Gastrocnemius medialis (tissue), 4 donors: ENCODE measurements around the gene NOL11. TPM values are rescaled to one million over a fixed set of nuclear protein-coding genes. Genes with fewer than 3 reads are reported as not detected.
"Not testable (repeated sequence)": the region's sequence is repeated elsewhere in the genome, so short reads cannot be mapped to it uniquely, and the experiment has no call there.

Experiments
- ATAC-seq, 2 donors: fragments of 150-250 bp; one replicate each; pipeline ENCODE4 v1.9.1; 2016
- DNase-seq, 2 donors: peaks; one replicate each; pipeline ENCODE4 v3.0.0-alpha.2; 2019
- H3K27ac ChIP-seq, 4 donors: fragments of 200-600 bp; sonication (generic); 1 replicate in 1 of 4; 2 replicates in 3 of 4; pipeline ENCODE4 v1.5.1; 2016 to 2018; ENCODE audit warnings: mild to moderate bottlenecking in 2 of 4, moderate library complexity in 1 of 4
- H3K27me3 ChIP-seq, 3 donors: fragments of 200-600 bp; sonication (generic) in 2 of 3; 1 replicate in 1 of 3; 2 replicates in 2 of 3; pipeline versions ENCODE4 v1.5.1 to v1.6.0; 2016 to 2019; ENCODE audit warnings: mild to moderate bottlenecking in 1 of 3, moderate library complexity in 1 of 3
- H3K36me3 ChIP-seq, 2 donors: fragments of 200-600 bp; sonication (generic) in 1 of 2; one replicate each; pipeline ENCODE4 v1.5.1; 2017 to 2018
- H3K4me1 ChIP-seq, 2 donors: fragments of 200-600 bp; sonication (generic) in 1 of 2; one replicate each; pipeline ENCODE4 v1.5.1; 2016 to 2017; ENCODE audit warnings: mild to moderate bottlenecking in 2 of 2
- H3K4me3 ChIP-seq, 4 donors: fragments of 200-600 bp; sonication (generic) in 3 of 4; 1 replicate in 1 of 4; 2 replicates in 3 of 4; pipeline ENCODE4 v1.5.1; 2016 to 2019; ENCODE audit warnings: mild to moderate bottlenecking in 2 of 4
- H3K9me3 ChIP-seq, 3 donors: fragments of 200-600 bp; sonication (generic) in 2 of 3; 1 replicate in 1 of 3; 2 replicates in 2 of 3; pipeline ENCODE4 v1.5.1; 2016 to 2019
- POLR2A ChIP-seq, 2 donors: fragments of 450-650 bp; IDR thresholded peaks; one replicate each; pipeline ENCODE4 v1.6.1; 2017; ENCODE audit warnings: antibody characterized with exemption in 2 of 2, mild to moderate bottlenecking in 2 of 2, moderate library complexity in 2 of 2
- in situ Hi-C, 4 donors: fragments of 200-750 bp; cut with MboI; loops; one replicate each; pipeline versions ENCODE4 v1.15.0 to v1.8.0; 2017; ENCODE audit warnings: low sequenced_read_pairs in 4 of 4
- intact Hi-C: fragments of 100-400 bp; cut with DNase I; formaldehyde crosslinking; loops from one replicate; pipeline ENCODE4 v1.15.1; 2023; ENCODE audit warnings: low total_unique reads
- total RNA-seq, 4 donors: library from RNA; depleted of rRNA; stranded (reverse); fragments of >200 nt; gene quantifications; one replicate each; pipeline versions ENCODE4 v1.1.0 to v1.2.3, GENCODE V29; 2016
- TF ChIP-seq, protein P1 (sequence below), 5 experiments: fragments of 450-650 bp in 3 of 5; fragments of 200-600 bp in 2 of 5; sonication (generic) in 2 of 5; IDR thresholded peaks in 4 of 5; conservative IDR thresholded peaks in 1 of 5; 1 replicate in 4 of 5; 2 replicates in 1 of 5; pipeline ENCODE4 v1.5.1; 2016 to 2019; ENCODE audit warnings: antibody characterized with exemption in 5 of 5, mild to moderate bottlenecking in 3 of 5, moderate library complexity in 3 of 5

Gene NOL11
- total RNA-seq, 4 donors from 2014 or later = 22.2 to 40.9 (median 36.4) TPM

DNA sequence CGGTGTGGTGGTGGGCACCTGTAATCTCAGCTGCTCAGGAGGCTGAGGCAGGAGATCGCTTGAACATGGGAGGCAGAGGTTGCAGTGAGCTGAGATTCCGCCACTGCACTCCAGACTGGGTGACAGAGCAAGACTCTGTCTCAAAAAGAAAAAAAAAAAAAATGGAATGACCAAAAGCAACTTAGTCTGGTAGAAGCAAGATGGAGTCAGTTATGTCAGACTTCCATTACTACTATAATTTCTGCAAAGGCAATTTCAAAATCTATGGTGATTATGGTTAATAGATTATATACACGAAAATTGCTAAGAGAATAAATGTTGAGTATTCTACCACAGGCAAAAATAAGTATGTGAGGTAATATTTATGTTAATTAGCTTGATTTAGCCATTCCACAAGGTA lies 32.3 kb downstream of the NOL11 start:
- in situ Hi-C loops (no loop called here), intact Hi-C loops (no loop called here)
- Histone ChIP-seq H3K27me3 (no peaks in the 10 kb centered on the region), H3K9me3 (no peaks in the 10 kb centered on the region), H3K4me3 (no peak overlapping the region), H3K4me1 (no peaks in the 10 kb centered on the region), H3K27ac (no peak overlapping the region), H3K36me3 (peaks cover 0 to 41% of the 10 kb centered on the region in 2 donors)
- ATAC-seq (no peak), DNase-seq (no peak)
- no peak for TF ChIP-seq POLR2A (IDR thresholded peaks at IDR 0.05)
- TF ChIP-seq, protein P1, sequence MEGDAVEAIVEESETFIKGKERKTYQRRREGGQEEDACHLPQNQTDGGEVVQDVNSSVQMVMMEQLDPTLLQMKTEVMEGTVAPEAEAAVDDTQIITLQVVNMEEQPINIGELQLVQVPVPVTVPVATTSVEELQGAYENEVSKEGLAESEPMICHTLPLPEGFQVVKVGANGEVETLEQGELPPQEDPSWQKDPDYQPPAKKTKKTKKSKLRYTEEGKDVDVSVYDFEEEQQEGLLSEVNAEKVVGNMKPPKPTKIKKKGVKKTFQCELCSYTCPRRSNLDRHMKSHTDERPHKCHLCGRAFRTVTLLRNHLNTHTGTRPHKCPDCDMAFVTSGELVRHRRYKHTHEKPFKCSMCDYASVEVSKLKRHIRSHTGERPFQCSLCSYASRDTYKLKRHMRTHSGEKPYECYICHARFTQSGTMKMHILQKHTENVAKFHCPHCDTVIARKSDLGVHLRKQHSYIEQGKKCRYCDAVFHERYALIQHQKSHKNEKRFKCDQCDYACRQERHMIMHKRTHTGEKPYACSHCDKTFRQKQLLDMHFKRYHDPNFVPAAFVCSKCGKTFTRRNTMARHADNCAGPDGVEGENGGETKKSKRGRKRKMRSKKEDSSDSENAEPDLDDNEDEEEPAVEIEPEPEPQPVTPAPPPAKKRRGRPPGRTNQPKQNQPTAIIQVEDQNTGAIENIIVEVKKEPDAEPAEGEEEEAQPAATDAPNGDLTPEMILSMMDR (IDR thresholded peaks at IDR 0.05 in 4 of 5, conservative IDR thresholded peaks at IDR 0.05 in 1 of 5) = no peak

DNA sequence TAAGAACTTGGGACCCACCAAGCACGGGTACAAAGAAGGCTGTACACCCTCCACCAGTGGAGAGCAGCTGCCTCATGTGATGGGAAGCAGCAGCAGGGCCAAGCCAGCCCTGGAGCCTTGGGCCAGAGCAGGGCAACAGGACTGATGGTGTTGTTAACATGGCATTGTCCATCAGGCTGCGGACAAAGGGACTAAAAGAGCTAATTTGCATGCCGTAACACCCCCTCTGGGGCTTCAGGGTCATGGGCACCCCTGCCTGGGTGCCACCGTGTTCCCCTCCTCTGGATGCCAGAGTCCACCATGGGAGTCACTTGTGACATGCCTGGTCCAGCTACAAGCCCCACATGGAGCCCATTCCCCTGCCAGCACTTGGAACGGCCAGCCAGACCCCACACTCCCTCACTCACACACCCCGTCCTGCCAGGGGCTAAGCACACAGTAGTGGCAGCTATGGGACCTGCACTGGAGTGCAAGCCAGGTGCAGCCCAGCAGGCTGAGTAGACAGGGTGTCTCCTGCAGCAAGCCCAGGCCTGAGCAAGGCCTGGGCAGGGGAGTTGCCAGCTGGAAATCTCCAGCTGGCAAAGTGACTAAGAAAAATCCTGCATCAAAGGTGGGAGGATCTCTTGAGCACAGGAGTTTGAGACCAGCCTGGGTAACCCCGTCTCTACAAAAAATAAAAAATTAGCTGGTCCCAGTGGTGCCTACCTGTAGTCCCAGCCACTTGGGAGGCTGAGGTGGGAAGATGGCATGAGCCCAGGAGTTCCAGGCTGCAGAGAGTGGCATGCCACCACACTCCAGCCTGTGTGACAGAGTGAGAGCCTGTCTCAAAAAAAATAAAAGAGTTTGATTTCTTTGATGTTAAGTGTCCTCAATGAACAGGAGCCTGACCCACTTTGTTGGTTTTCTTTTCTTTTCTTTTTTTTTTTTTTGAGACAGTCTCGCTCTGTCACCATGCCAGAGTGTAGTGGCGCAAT lies 33.7 kb downstream of the NOL11 start:
- H3K27ac ChIP-seq = no peak overlapping the region
- TF ChIP-seq, protein P1 (IDR thresholded peaks at IDR 0.05 in 4 of 5, conservative IDR thresholded peaks at IDR 0.05 in 1 of 5) = no peak
- TF ChIP-seq POLR2A (IDR thresholded peaks at IDR 0.05) = no peak
- H3K4me3 ChIP-seq = no peak overlapping the region
- no peaks in the 10 kb centered on the region for H3K9me3 ChIP-seq
- no peaks in the 10 kb centered on the region for H3K4me1 ChIP-seq
- intact Hi-C loops (no loop called here), in situ Hi-C loops (no loop called here)
- peaks cover 0 to 33% of the 10 kb centered on the region in 2 donors for H3K36me3 ChIP-seq
- no peaks in the 10 kb centered on the region for H3K27me3 ChIP-seq
- DNase-seq (no peak), ATAC-seq (no peak)

DNA sequence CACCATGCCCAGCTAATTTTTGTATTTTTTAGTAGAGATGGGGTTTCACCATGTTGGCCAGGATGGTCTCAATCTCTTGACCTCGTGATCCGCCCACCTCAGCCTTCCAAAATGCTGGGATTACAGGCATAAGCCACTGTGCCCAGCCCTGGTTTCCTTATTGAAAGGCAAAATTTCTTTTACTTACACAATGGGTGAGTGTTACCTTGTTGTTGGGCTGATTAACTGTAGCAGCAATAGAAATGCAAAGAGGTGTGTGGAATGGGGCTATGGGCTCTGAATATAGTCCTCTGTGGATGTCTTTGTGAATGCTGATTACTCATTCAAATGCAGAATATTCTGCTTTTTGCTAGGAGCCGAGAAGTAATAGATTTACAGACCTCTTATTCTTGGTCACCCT lies 34.4 kb downstream of the NOL11 start:
- H3K27me3 ChIP-seq, intact Hi-C loops, H3K4me3 ChIP-seq, DNase-seq, in situ Hi-C loops, H3K9me3 ChIP-seq, H3K4me1 ChIP-seq, H3K27ac ChIP-seq, ATAC-seq: not testable (repeated sequence)
- H3K36me3 ChIP-seq = peaks cover 0 to 31% of the 10 kb centered on the region in 2 donors

DNA sequence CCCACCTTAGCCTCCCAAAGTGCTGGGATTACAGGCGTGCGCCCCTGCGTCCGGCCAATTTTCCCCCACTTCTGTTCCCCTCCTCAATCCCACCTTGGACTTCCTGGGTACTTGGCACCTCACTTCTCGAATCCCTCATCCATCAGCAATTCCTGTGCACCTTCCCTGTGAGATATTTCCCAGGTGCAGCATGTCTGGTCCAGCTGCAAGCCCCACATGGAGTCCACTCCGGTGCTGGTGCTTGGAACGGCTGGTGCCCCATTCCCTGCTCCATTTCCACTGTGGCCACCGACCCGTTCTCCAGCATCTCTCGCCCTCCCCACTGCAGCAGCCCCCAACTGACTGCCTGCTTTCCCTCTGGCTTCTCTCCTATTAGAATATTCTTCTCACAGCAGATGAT lies 35.3 kb downstream of the NOL11 start:
- TF ChIP-seq POLR2A (IDR thresholded peaks at IDR 0.05) = no peak
- TF ChIP-seq, protein P1 (IDR thresholded peaks at IDR 0.05 in 4 of 5, conservative IDR thresholded peaks at IDR 0.05 in 1 of 5) = no peak
- intact Hi-C loops = no loop called here
- Histone ChIP-seq H3K27ac (no peak overlapping the region), H3K9me3 (no peaks in the 10 kb centered on the region), H3K4me3 (no peak overlapping the region), H3K4me1 (no peaks in the 10 kb centered on the region), H3K36me3 (peaks cover 0 to 26% of the 10 kb centered on the region in 2 donors), H3K27me3 (no peaks in the 10 kb centered on the region)
- in situ Hi-C loops = no loop called here
- ATAC-seq = no peak
- no peak for DNase-seq

DNA sequence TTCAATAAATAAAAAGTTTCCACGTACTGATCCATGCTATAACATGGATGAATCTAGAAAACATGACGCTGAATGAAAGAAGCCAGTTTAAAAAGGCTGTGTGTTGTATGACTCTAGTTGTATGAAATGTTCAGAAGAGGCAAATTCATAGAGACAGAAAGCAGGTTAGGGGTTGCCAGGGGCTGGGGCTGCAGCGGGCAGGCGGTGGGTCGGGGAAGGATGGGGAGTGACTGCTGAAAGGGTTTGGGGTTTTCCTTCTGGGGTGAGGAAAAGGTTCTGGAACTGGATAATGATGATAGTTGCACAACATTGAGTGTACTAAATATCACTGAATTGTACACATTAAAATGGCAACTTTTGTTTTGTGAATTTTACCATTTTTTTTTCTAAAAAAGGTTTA lies 36.3 kb downstream of the NOL11 start:
- intact Hi-C loops (no loop called here), in situ Hi-C loops (no loop called here)
- Histone ChIP-seq H3K27me3 (no peaks in the 10 kb centered on the region), H3K4me3 (no peak overlapping the region), H3K27ac (no peak overlapping the region), H3K36me3 (peaks cover 0 to 17% of the 10 kb centered on the region in 2 donors), H3K4me1 (no peaks in the 10 kb centered on the region), H3K9me3 (no peaks in the 10 kb centered on the region)
- TF ChIP-seq, protein P1 (IDR thresholded peaks at IDR 0.05 in 4 of 5, conservative IDR thresholded peaks at IDR 0.05 in 1 of 5) = no peak
- no peak for TF ChIP-seq POLR2A (IDR thresholded peaks at IDR 0.05)
- DNase-seq (no peak), ATAC-seq (no peak)

DNA sequence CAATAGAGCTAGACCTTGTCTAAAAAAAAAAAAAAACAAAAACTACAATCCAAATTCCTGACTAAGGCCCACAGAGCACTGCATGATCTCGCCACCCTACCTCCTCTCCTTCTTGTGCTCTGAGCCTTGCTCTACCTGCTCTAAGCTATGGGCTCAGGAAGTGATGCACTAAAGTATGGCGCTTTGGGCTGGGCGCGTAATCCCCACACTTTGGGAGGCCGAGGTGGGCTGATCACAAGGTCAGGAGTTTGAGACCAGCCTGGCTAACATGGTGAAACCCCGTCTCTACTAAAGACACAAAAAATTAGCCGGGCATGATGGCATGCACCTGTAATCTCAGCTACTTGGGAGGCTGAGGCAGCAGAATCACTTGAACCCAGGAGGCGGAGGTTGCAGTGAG lies 37.0 kb downstream of the NOL11 start:
- H3K27ac ChIP-seq, H3K27me3 ChIP-seq, ATAC-seq, DNase-seq, intact Hi-C loops, H3K4me3 ChIP-seq, H3K9me3 ChIP-seq, H3K36me3 ChIP-seq, in situ Hi-C loops, H3K4me1 ChIP-seq: not testable (repeated sequence)

DNA sequence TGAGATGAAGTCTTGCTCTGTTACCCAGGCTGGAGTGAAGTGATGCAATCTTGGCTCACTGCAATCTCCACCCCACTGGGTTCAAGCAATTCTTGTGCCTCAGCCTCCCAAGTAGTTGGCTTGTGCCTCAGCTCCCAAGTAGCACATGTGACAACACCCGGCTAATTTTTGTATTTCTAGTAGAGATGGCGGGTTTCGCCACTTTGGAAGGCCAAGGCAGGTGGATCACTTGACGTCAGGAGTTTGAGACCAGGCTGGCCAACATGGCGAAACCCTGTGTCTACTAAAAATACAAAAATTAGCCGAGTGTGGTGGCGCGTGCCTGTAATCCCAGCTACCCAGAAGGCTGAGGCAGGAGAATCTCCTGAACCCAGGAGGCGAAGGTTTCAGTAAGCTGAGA lies 39.0 kb downstream of the NOL11 start:
- H3K27me3 ChIP-seq, in situ Hi-C loops, DNase-seq, ATAC-seq, H3K36me3 ChIP-seq, intact Hi-C loops, H3K9me3 ChIP-seq, H3K27ac ChIP-seq, H3K4me1 ChIP-seq, H3K4me3 ChIP-seq: not testable (repeated sequence)
